Loucy (cell line): ENCODE results near the gene DIP2A.

Experiments
- EZH2phosphoT487 ChIP-seq: fragments of 200-600 bp; IDR thresholded peaks from 2 replicates; pipeline ENCODE4 v1.6.1; 2018; ENCODE audit warnings: antibody characterized with exemption, mild to moderate bottlenecking, moderate library complexity, borderline replicate concordance
- TF ChIP-seq, protein P1 (sequence below): fragments of 200-600 bp; sonication (generic); conservative IDR thresholded peaks from 2 replicates; pipeline ENCODE4 v1.5.1; 2014; ENCODE audit warnings: mild to moderate bottlenecking, antibody characterized with exemption, low read length

DNA sequence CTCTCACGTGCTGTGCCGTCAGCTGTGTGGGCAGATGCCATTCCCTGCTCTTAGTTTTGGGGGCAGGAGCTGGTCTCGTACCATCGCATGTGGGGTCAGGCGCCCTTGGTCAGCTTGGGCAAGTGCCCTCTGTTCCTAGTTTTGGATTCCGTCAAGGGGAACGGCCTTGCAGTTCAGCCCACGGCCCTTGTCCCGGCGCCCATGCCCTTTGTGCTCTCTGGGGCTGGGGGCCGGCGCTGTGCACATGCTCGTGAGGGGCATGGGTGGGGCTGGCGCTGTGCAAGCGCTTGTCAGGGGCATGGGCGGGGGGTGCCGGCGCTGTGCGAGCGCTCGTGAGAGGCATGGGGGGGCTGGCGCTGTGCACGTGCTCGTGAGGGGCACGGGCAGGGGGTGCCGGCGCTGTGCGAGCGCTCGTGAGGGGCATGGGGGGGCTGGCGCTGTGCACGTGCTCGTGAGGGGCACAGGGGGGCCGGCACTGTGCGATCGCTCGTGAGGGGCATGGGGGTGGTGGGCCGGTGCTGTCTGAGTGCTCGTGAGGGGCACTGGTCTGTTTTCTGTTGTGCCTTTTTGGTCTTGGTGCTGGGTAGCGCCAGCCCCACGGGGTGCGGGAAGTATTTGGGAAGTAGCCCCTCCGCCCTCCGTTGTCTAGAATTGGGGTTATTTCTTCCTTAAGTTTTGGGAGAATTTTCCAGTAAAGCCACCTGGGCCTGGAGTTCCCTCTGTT lies 29.5 kb upstream of the DIP2A start:
- TF ChIP-seq EZH2phosphoT487: no peak
- TF ChIP-seq, protein P1, sequence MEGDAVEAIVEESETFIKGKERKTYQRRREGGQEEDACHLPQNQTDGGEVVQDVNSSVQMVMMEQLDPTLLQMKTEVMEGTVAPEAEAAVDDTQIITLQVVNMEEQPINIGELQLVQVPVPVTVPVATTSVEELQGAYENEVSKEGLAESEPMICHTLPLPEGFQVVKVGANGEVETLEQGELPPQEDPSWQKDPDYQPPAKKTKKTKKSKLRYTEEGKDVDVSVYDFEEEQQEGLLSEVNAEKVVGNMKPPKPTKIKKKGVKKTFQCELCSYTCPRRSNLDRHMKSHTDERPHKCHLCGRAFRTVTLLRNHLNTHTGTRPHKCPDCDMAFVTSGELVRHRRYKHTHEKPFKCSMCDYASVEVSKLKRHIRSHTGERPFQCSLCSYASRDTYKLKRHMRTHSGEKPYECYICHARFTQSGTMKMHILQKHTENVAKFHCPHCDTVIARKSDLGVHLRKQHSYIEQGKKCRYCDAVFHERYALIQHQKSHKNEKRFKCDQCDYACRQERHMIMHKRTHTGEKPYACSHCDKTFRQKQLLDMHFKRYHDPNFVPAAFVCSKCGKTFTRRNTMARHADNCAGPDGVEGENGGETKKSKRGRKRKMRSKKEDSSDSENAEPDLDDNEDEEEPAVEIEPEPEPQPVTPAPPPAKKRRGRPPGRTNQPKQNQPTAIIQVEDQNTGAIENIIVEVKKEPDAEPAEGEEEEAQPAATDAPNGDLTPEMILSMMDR: no peak
